ENCODE data around the gene VHLL.

VHLL gene

GRCh38 chr1:156253634-156254033, 45.5 kb downstream of the VHLL start:
- no peak for DNase-seq (ENCODE audit: low read depth)

GRCh38 chr1:156251527-156251926, 47.6 kb downstream of the VHLL start:
- no peak for DNase-seq (ENCODE audit: low read depth)

DNA sequence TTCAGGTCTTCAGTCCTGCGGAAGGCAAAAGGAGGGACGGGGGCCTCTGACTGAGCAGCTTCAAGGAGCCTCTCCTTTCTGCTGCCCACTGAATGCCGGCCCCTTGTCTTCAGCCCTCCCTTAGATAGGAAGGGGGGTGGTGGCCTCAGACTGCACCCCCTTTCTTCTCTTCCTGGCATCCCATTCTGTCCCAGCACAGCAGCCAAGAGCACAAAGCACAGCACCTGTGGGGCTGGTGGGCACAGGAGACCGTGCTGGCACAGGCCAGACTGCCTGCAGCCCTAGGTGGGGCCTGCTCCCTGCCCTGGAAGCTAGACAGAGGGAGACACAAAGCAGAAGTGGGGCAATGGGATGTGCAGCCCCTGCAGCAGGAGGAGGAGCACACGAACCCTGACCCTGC, 49.5 kb downstream of the VHLL start:
- DNase-seq (ENCODE audit: low read depth) = no peak
